Posterior cingulate gyrus (tissue), 11 donors: ENCODE data around the gene TASP1.

ENCODE experiments used
- DNase-seq, 10 donors: peaks; one replicate each; pipeline versions ENCODE4 v3.0.0 to v3.0.0-alpha.2; 2020 to 2021; ENCODE audit warnings: mixed read lengths in 3 of 10
- intact Hi-C: fragments of 100-400 bp; cut with DNase I; formaldehyde crosslinking; loops from one replicate; pipeline ENCODE4 v1.15.1; 2023

Gene TASP1

GRCh38 chr20:13449868-13450434, 188.8 kb downstream of the TASP1 start:
- no peak for DNase-seq
- intact Hi-C loops: no loop called here

DNA sequence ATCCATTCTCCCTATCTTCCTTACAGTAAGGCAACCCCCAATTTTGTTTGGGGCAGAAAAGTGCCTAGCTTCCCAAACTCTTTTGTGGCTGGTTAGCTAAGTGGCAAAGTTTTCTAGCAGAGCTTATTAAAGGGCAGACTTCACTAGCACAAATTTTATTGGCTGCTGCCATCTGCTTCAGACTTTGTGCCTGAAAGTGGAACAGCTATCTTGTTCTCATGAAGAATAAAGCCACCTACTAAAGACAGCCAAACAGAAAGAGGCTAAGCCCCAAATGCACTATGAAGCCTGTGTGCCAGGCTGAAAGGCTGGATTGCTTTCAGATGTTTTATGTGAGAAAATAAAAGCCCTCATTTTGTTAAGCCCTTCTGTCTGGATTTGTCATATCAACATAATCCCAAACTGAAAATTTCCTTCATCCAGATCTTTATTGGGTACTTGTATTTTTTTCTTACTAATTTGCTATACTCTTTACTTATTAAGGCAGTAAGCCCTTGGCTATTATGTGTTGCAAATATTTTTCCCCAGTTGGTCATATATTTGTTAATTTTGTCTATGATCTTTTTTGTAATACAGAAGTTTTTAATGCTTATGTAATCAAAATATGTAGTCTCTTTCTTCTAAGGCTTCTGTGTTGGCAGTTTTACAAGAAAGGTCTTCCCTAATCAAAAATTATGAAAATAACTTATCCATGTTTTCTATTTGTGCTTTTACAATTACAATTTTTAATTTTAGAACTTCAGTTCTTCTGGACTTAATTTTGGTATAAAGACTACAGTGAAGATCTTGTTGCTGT, 191.1 kb downstream of the TASP1 start:
- intact Hi-C loops: no loop called here
- DNase-seq: no peak

DNA sequence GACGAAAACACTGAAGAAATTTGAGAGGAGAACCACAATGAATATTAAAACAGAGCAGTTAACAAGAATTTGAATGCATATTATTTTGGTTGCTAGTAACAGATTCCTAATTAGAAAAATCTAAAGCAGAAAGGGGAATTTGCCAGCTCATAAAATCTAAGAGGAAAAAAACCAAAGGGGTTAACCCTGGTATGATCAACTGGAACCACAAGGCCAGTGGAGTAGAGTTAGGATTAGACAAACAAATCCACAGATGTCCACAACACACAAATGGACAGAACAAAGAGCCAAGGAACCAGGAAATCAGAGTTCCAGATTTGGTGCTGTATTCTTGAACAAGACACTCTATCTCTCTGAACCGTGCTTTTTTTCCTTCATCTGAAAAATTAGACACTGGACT, 195.0 kb downstream of the TASP1 start:
- no peak for DNase-seq
- intact Hi-C loops: no loop called here

- intact Hi-C loops: no loop called here
- DNase-seq: no peak
Observed at GRCh38 chr20:13442986-13443385, 195.7 kb downstream of the TASP1 start.

DNA sequence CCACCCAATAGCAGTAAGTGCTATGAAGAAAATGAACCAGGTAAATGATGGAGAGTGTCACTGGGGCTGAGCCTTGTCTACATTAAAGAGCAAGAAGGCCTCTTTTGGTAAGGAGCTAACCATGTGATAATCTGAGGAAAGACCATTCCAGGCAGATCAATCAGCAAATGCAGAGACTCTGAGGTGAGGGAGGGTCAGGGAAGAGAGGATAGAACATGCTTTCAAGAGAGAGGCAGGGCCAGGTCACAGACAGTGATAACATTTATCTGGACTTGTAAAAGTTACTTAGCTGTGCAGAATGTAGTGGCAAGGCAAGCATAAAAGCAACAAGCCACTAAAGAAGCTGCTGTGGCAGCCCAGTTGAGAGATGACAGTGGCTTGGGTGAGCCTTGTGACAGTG, 197.3 kb downstream of the TASP1 start:
- intact Hi-C loops: no loop called here
- DNase-seq: no peak

DNA sequence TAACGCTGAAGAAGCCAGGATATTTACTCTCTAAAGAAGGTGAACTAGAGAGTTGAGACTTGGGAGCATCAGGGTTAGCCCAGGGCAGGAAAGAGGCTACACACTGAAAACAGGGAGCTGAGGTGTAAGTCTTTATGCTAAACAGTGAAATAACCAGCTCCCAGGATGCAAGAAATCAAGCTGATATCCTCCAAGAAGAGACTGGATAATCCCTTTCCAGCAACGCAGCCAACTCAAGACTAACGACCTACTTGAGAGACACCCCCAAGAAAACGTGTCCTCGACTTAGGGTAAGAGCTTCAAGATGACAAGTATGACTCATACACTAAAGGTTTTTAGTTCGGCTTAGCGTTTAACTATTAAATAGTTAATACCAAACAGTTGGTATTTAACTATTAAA, 202.2 kb downstream of the TASP1 start:
- no peak for DNase-seq

DNA sequence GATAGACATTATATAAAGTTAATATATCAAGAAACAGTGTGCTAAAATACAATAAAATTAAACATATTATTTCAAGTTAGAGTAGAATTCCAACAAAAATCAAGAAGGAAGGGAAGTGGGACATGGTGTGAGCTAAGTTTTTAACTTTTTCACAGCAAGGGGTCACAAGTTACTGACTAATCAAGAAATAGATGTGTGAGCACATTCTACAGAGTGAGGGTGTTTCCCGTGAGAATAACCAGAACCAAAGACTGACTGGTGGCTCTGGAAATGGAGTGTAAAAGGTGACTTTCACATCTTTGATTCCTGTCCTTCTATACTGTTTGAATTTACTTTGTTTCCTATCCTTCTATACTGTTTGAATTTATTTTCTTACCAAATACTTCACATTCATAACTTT, 206.6 kb downstream of the TASP1 start:
- intact Hi-C loops: no loop called here
- DNase-seq: no peak

More for the DNA sequence above, 202.2 kb downstream of the TASP1 start:
- intact Hi-C loops: no loop called here

DNA sequence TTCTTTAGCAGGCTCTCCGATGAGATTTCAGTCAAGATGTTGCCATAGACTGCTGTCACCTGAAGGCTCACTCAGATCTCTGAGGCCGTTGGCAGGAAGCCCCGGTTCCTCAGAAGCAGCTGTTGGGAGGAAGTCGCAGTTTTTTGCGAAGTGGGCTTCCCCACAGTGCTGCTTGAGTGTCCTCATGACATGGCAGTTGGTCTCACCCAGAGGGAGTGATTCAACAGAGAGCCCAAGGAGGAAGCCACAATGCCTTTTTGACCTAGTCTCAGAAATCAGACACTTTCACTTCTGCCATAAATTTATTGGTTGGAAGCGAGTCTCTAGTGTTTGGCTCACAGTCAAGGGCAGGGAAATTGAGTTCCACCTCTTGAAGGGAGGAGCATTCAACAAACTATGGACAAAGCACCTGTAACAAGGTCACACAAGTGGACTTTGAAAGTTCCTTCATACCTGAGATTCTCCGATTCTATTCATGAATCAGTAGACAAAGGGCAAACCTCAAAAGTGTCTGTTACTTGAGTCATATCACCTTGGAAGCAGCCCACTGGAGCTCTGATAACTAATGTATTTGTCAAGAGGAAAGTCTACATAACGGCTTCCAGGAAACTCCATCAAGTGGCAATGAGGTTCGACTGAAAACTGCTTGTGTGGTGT, 208.3 kb downstream of the TASP1 start:
- intact Hi-C loops: no loop called here
- no peak for DNase-seq

DNA sequence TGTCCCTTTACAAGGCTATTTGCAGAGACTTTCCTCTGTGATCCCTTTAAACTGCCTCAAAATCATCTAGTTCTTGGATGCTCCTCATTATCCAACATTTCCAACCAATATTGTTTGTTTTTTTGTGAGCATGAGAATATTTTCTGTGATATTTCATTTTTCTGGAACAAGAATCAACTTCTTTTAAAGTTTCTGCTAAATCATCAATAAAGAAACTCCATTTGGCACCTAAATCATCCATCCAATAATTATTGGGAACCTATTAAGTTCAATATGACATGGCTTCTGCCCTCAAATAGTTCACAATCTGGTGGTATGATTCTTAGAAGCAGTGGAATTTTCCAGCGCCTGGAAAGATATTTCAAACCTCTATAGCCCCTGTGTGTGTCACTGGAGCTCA, 210.0 kb downstream of the TASP1 start:
- DNase-seq: no peak
- intact Hi-C loops: no loop called here

GRCh38 chr20:13426870-13427269, 211.9 kb downstream of the TASP1 start:
- intact Hi-C loops: no loop called here
- no peak for DNase-seq

DNA sequence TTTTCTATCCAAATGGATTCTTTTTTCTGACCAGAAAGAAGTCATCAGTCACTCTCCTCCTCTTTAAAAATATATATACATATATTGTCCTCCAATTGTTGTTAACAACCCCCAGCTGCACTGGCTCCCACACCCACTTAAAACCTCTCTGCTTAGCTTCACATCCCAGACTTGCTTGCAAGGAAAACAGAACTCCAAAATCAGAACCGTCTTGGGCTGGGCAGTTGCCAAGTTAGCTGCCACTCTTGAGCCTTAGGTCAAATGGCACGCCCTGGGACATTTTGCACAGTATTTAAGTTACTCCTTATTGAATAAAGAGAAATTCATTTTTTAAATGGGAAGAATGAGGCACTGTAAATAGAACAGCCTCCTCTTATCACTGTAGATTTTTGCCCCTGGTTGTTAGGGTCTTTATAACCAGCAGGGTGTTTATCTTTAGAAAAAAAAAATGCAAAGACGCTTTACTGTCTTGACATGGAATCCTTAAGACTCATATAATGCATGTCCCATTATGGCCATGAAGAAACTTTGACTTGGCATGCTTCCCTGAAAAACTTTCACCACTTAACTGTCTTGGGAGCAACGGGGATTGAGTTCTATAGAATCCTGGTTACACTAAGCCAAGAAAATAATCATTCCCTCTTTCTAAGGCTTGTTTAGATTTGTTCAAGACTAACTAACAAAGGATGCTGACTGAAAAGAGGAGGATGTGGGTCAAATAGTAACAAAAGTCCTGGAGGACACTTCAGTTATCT, 213.2 kb downstream of the TASP1 start:
- no peak for DNase-seq
- intact Hi-C loops: no loop called here

DNA sequence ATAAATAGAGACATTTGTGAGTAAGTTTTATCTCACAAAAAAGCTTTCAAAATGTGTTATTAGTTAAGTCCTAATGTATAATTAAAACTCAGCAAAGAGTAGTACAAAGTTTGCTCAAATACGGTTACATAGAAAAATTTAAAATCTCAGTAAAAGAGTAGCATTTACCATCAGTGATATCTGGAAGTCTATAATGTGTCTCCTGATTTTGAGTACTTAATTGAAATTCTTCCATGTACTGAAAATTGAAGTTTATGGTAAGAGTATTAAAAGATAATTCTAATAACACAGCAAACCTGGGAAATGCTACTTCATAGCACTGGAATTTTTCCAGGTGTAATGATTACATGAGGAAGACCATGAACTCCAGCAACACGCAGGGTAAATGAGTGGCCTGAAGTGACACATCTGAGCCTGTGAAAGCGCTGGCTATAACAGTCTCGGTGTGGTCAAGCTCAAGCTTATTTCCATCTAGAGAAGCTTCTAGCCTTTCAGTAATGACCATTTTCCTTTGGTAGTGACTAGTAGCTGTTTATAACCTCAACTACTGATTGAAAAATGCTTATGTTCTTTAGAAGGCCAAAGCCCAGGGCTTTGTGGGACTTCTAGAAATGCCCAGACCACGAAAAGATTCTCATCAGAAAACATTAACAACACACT, 214.4 kb downstream of the TASP1 start:
- intact Hi-C loops: no loop called here
- no peak for DNase-seq

- DNase-seq: no peak
- intact Hi-C loops: no loop called here
Observed at GRCh38 chr20:13423472-13424173, 215.1 kb downstream of the TASP1 start.

GRCh38 chr20:13422637-13423036, 216.1 kb downstream of the TASP1 start:
- intact Hi-C loops: no loop called here
- DNase-seq: no peak

- intact Hi-C loops: no loop called here
- DNase-seq: no peak
Observed at GRCh38 chr20:13420625-13421024, 218.1 kb downstream of the TASP1 start.

DNA sequence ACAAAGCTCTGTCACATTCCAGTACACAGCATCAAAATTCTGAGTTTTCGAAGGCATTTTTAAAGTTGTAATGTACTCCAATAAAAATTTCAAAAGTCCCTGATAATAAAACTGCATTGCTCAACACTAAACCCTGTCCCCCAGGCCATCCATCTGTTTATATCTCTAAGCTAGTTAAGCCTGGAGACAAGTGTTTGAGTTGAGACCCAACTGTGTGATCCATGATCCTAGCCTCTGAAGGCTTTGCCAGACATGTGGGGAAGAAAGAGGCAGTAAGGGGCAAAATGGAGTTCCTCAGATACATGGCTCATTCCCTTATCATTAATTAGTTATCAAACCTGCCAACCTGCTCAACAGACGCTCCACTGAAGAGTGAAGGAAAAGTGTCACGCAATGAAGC, 219.3 kb downstream of the TASP1 start:
- intact Hi-C loops: no loop called here
- no peak for DNase-seq

- DNase-seq: no peak
- intact Hi-C loops: no loop called here
Observed at GRCh38 chr20:13418263-13419229, 220.2 kb downstream of the TASP1 start.

DNA sequence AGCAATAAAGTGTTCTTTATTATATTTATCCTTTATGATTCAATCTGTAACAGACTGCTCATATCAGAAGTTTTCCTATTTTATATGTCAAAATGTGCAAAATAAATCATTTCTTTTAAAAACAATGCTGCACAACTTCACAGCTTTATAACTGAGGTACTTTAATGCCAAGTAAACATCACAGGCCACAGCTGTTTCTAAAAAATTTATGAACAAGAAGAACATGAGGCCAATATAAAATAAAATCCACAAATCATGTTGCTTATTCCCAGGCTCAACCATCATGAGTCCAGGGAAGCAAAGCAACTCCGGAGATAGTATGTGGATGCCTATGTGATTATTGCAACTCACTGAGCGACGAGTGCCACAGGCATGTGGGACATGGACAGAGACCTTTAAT, 222.2 kb downstream of the TASP1 start:
- intact Hi-C loops: no loop called here
- no peak for DNase-seq
